Tibial artery (tissue), 4 donors: Measurements from ENCODE around the gene TIMELESS.

ENCODE experiments used
- DNase-seq, 2 donors: peaks; one replicate each; pipeline ENCODE4 v3.0.0-alpha.2; 2019
- H3K27ac ChIP-seq, 2 donors: fragments of 200-600 bp; sonication (generic) in 1 of 2; 1 replicate in 1 of 2; 2 replicates in 1 of 2; pipeline ENCODE4 v1.5.1; 2018 to 2019; ENCODE audit warnings: mild to moderate bottlenecking in 1 of 2
- H3K27me3 ChIP-seq, 2 donors: fragments of 200-600 bp; sonication (generic) in 1 of 2; one replicate each; pipeline versions ENCODE4 v1.5.1 to v1.6.0; 2016 to 2019
- H3K36me3 ChIP-seq, 3 donors: fragments of 200-600 bp; sonication (generic) in 2 of 3; one replicate each; pipeline ENCODE4 v1.5.1; 2016 to 2019; ENCODE audit warnings: mild to moderate bottlenecking in 2 of 3
- H3K4me1 ChIP-seq, 4 donors: fragments of 200-600 bp; sonication (generic) in 2 of 4; 1 replicate in 3 of 4; 2 replicates in 1 of 4; pipeline ENCODE4 v1.5.1; 2016 to 2019
- H3K4me3 ChIP-seq, 2 donors: fragments of 200-600 bp; sonication (generic) in 1 of 2; 1 replicate in 1 of 2; 2 replicates in 1 of 2; pipeline ENCODE4 v1.5.1; 2018 to 2019; ENCODE audit warnings: mild to moderate bottlenecking in 2 of 2
- H3K9me3 ChIP-seq, 3 donors: fragments of 200-600 bp; sonication (generic) in 1 of 3; one replicate each; pipeline ENCODE4 v1.5.1; 2016 to 2019
- CTCF ChIP-seq, 2 experiments: fragments of 200-600 bp in 1 of 2; fragments of 450-650 bp in 1 of 2; IDR thresholded peaks; one replicate each; pipeline ENCODE4 v1.5.1; 2017 to 2019; ENCODE audit warnings: antibody characterized with exemption in 2 of 2, mild to moderate bottlenecking in 1 of 2, moderate library complexity in 1 of 2
- intact Hi-C: fragments of 100-400 bp; cut with DNase I; formaldehyde crosslinking; loops from one replicate; pipeline ENCODE4 v1.15.0; 2023; ENCODE audit warnings: low total_unique reads

TIMELESS gene

GRCh38 chr12:56437430-56438176 is 11.6 kb downstream of the TIMELESS start:
- Histone ChIP-seq H3K36me3 (peaks cover 0 to 4% (median 0%) of the 10 kb centered on the region in 3 donors), H3K27me3 (no peaks in the 10 kb centered on the region), H3K27ac (no peak overlapping the region), H3K9me3 (no peaks in the 10 kb centered on the region), H3K4me1 (no peaks in the 10 kb centered on the region), H3K4me3 (no peak overlapping the region)
- no peak for DNase-seq
- intact Hi-C loops: no loop called here
- TF ChIP-seq CTCF (IDR thresholded peaks at IDR 0.05): no peak

- Histone ChIP-seq H3K9me3 (no peaks in the 10 kb centered on the region), H3K36me3 (peaks cover 0 to 4% (median 0%) of the 10 kb centered on the region in 3 donors), H3K27me3 (no peaks in the 10 kb centered on the region), H3K4me3 (no peak overlapping the region), H3K4me1 (no peaks in the 10 kb centered on the region), H3K27ac (no peak overlapping the region)
- no peak for TF ChIP-seq CTCF (IDR thresholded peaks at IDR 0.05)
- DNase-seq: no peak
- intact Hi-C loops: no loop called here
These were observed 14.4 kb downstream of the TIMELESS start for GRCh38 chr12:56434828-56435227.

- peaks cover 0 to 22% (median 0%) of the 10 kb centered on the region in 3 donors for H3K36me3 ChIP-seq
- H3K27me3 ChIP-seq: no peaks in the 10 kb centered on the region
- H3K4me3 ChIP-seq: no peak overlapping the region
- H3K27ac ChIP-seq: no peak overlapping the region
- H3K4me1 ChIP-seq: no peaks in the 10 kb centered on the region
- no peak for DNase-seq
- TF ChIP-seq CTCF (IDR thresholded peaks at IDR 0.05): no peak
- intact Hi-C loops: no loop called here
- no peaks in the 10 kb centered on the region for H3K9me3 ChIP-seq
These were observed 17.4 kb downstream of the TIMELESS start for GRCh38 chr12:56431850-56432249.

GRCh38 chr12:56431288-56431687 is 17.9 kb downstream of the TIMELESS start:
- DNase-seq: no peak
- intact Hi-C loops: no loop called here
- no peak overlapping the region for H3K27ac ChIP-seq
- H3K36me3 ChIP-seq: peaks cover 0 to 22% (median 0%) of the 10 kb centered on the region in 3 donors
- H3K9me3 ChIP-seq: no peaks in the 10 kb centered on the region
- no peaks in the 10 kb centered on the region for H3K4me1 ChIP-seq
- H3K4me3 ChIP-seq: no peak overlapping the region
- no peak for TF ChIP-seq CTCF (IDR thresholded peaks at IDR 0.05)
- H3K27me3 ChIP-seq: no peaks in the 10 kb centered on the region

- no peak for DNase-seq
- no peak overlapping the region for H3K4me3 ChIP-seq
- H3K9me3 ChIP-seq: no peaks in the 10 kb centered on the region
- H3K27ac ChIP-seq: no peak overlapping the region
- H3K27me3 ChIP-seq: no peaks in the 10 kb centered on the region
- H3K4me1 ChIP-seq: no peaks in the 10 kb centered on the region
- no peak for TF ChIP-seq CTCF (IDR thresholded peaks at IDR 0.05)
- peaks cover 0 to 56% (median 0%) of the 10 kb centered on the region in 3 donors for H3K36me3 ChIP-seq
- intact Hi-C loops: no loop called here
These were observed 23.2 kb downstream of the TIMELESS start for GRCh38 chr12:56425940-56426438.
